ENCODE measurements around the gene TTC12. TPM values are rescaled to one million over a fixed set of nuclear protein-coding genes. Genes with fewer than 3 reads are reported as not detected.

The TTC12 gene
- total and polyA plus RNA-seq, 2 of the 4 experiments (the other 2 are of a cell fraction), result 10.0 to 14.7 TPM

DNA sequence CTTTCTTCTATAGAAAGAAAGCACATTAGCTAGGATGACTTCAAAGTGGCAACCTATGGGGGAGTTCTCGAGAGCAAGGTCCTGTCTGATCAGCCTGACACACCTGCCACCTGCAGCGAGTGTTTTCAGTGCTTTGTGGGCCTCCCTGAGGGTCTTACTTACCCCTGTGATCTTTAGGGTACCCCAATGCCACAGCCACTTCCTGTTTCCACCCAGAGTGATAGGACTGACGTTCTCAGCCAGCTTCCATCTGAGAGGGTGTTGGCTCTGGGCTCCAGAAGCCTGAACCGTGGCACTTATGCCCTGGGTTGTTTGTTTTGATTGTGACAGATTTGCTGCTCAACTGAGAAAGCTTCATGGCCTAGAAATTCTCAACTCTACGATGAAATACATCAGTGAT, 51.5 kb downstream of the TTC12 start:
- WGBS, 2 experiments (ENCODE audit: extremely low coverage in 2 of 2, insufficient read length in 1 of 2), result no CpG with 5 or more reads among the region's 5 CpGs
- H2BK20ac ChIP-seq (ENCODE audit: low read depth, low read length), result no peak overlapping the region
- no peaks in the 10 kb centered on the region for H3K79me1 ChIP-seq (ENCODE audit: low read depth in 1 of 2, low read length in 2 of 2)
- no peak overlapping the region for H3K9ac ChIP-seq (ENCODE audit: low read depth, low read length)
- H3K27ac ChIP-seq (ENCODE audit: insufficient read depth, low read length), result no peak overlapping the region
- no peaks in the 10 kb centered on the region for H3K4me1 ChIP-seq (ENCODE audit: control insufficient read depth, insufficient read depth, low read length)
- H2AFZ ChIP-seq (replicated peaks; ENCODE audit: low read length, poor library complexity), result no peak overlapping the region
- dilution Hi-C loops (cut with HindIII; ENCODE audit: low sequenced_read_pairs, unreplicated experiment), result no loop called here
- no peak overlapping the region for H4K8ac ChIP-seq (ENCODE audit: low read depth in 2 of 2, low read length in 2 of 2)
- DNase-seq (no peak), ATAC-seq (ENCODE audit: low read depth) (no peak)
- H2BK5ac ChIP-seq (ENCODE audit: low read depth, low read length, poor library complexity, severe bottlenecking), result no peak overlapping the region
- TF ChIP-seq BHLHE40 (IDR thresholded peaks at IDR 0.05; ENCODE audit: low read depth, low read length) (no peak), MAFK (IDR thresholded peaks at IDR 0.05; ENCODE audit: low read depth, low read length) (no peak), POLR2A (IDR thresholded peaks at IDR 0.05; ENCODE audit: low read depth, low read length) (no peak), CEBPB (IDR thresholded peaks at IDR 0.05; ENCODE audit: low read depth, low read length) (no peak), RAD21 (IDR thresholded peaks at IDR 0.05; ENCODE audit: low read length) (no peak), RFX5 (IDR thresholded peaks at IDR 0.05; ENCODE audit: low read depth, low read length) (no peak), CHD1 (IDR thresholded peaks at IDR 0.05; ENCODE audit: low read depth, low read length) (no peak), SMC3 (IDR thresholded peaks at IDR 0.05; ENCODE audit: low read depth, low read length) (no peak), FOS (IDR thresholded peaks at IDR 0.05; ENCODE audit: low read depth, low read length) (no peak), RCOR1 (IDR thresholded peaks at IDR 0.05; ENCODE audit: insufficient replicate concordance, low read length) (no peak), NFE2L2 (IDR thresholded peaks at IDR 0.05; ENCODE audit: low read depth, low read length) (no peak), MXI1 (IDR thresholded peaks at IDR 0.05; ENCODE audit: borderline replicate concordance, low read depth, low read length) (no peak), MAZ (IDR thresholded peaks at IDR 0.05; ENCODE audit: borderline replicate concordance, low read depth, low read length) (no peak)
- TF ChIP-seq, protein P1, sequence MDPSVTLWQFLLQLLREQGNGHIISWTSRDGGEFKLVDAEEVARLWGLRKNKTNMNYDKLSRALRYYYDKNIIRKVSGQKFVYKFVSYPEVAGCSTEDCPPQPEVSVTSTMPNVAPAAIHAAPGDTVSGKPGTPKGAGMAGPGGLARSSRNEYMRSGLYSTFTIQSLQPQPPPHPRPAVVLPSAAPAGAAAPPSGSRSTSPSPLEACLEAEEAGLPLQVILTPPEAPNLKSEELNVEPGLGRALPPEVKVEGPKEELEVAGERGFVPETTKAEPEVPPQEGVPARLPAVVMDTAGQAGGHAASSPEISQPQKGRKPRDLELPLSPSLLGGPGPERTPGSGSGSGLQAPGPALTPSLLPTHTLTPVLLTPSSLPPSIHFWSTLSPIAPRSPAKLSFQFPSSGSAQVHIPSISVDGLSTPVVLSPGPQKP (IDR thresholded peaks at IDR 0.05; ENCODE audit: borderline replicate concordance, low read depth, low read length), result no peak
- TF ChIP-seq, protein P2, sequence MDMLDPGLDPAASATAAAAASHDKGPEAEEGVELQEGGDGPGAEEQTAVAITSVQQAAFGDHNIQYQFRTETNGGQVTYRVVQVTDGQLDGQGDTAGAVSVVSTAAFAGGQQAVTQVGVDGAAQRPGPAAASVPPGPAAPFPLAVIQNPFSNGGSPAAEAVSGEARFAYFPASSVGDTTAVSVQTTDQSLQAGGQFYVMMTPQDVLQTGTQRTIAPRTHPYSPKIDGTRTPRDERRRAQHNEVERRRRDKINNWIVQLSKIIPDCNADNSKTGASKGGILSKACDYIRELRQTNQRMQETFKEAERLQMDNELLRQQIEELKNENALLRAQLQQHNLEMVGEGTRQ (IDR thresholded peaks at IDR 0.05; ENCODE audit: low read depth, low read length), result no peak
- TF ChIP-seq, protein P3, sequence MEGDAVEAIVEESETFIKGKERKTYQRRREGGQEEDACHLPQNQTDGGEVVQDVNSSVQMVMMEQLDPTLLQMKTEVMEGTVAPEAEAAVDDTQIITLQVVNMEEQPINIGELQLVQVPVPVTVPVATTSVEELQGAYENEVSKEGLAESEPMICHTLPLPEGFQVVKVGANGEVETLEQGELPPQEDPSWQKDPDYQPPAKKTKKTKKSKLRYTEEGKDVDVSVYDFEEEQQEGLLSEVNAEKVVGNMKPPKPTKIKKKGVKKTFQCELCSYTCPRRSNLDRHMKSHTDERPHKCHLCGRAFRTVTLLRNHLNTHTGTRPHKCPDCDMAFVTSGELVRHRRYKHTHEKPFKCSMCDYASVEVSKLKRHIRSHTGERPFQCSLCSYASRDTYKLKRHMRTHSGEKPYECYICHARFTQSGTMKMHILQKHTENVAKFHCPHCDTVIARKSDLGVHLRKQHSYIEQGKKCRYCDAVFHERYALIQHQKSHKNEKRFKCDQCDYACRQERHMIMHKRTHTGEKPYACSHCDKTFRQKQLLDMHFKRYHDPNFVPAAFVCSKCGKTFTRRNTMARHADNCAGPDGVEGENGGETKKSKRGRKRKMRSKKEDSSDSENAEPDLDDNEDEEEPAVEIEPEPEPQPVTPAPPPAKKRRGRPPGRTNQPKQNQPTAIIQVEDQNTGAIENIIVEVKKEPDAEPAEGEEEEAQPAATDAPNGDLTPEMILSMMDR (conservative IDR thresholded peaks at IDR 0.05; ENCODE audit: low read depth, low read length), result no peak
- no peak overlapping the region for H3K56ac ChIP-seq (ENCODE audit: extremely low read depth, insufficient read depth, low read length)
- no peak overlapping the region for H3K18ac ChIP-seq (ENCODE audit: low read depth, low read length)
- H2BK120ac ChIP-seq (ENCODE audit: low read depth, low read length), result no peak overlapping the region
- CTCF ChIA-PET, result no interaction called here
- no TSS peak for BruUV-seq (replicated peaks)
- POLR2A ChIA-PET (ENCODE audit: unreplicated experiment), result no interaction called here
- H2AK9ac ChIP-seq (replicated peaks; ENCODE audit: low read depth, low read length, poor library complexity), result no peak overlapping the region
- H3K9me1 ChIP-seq (ENCODE audit: insufficient read depth, low read length), result 0 out of 2 replicates have a peak, but pooled peaks cover 4% of the 10 kb centered on the region
- no peak overlapping the region for H4K91ac ChIP-seq (ENCODE audit: insufficient read depth, low read depth, low read length)
- no peaks in the 10 kb centered on the region for H3K27me3 ChIP-seq (ENCODE audit: control insufficient read depth, insufficient read depth, low read length)
- H3K4me2 ChIP-seq (ENCODE audit: low read depth, low read length), result no peak overlapping the region
- intact Hi-C loops (cut with micrococcal nuclease), result no loop called here
- H3K14ac ChIP-seq (replicated peaks; ENCODE audit: low read depth, low read length), result no peak overlapping the region
- no peaks in the 10 kb centered on the region for H3K9me3 ChIP-seq (ENCODE audit: control insufficient read depth, insufficient read depth, low read length)
- no peak overlapping the region for H4K5ac ChIP-seq (ENCODE audit: low read depth, low read length)
- no peak overlapping the region for H2AK5ac ChIP-seq (ENCODE audit: low read depth, low read length)
- no peaks in the 10 kb centered on the region for H4K20me1 ChIP-seq (ENCODE audit: insufficient read depth, low read length)
- H3K4me3 ChIP-seq (ENCODE audit: insufficient read depth, low read depth, low read length), result no peak overlapping the region
- in situ Hi-C loops (cut with MboI; ENCODE audit: low sequenced_read_pairs), result no loop called here
- H3K23ac ChIP-seq (ENCODE audit: low read depth, low read length), result no peak overlapping the region
- no peak overlapping the region for H2BK15ac ChIP-seq (ENCODE audit: low read depth, low read length)
- H3K36me3 ChIP-seq (ENCODE audit: control insufficient read depth, insufficient read depth, low read length), result peaks cover 13% of the 10 kb centered on the region; the same call in 1 of the 2 replicates
- no peak overlapping the region for H3K4ac ChIP-seq (ENCODE audit: low read depth, low read length)

All from IMR-90 (cell line).